ENCODE data around the gene CSTB.

The CSTB gene

GRCh38 chr21:43750339-43751033 is 25.6 kb downstream of the CSTB start:
- DNase-seq (ENCODE audit: low read depth, low spot score) = no peak

- DNase-seq (ENCODE audit: low read depth, low spot score) = no peak
Observed at GRCh38 chr21:43749651-43750262, 26.4 kb downstream of the CSTB start.

GRCh38 chr21:43748622-43749021 is 27.5 kb downstream of the CSTB start:
- DNase-seq (ENCODE audit: low read depth, low spot score) = no peak

- DNase-seq (ENCODE audit: low read depth, low spot score) = no peak
Observed at GRCh38 chr21:43745772-43746517, 30.2 kb downstream of the CSTB start.

- no peak for DNase-seq (ENCODE audit: low read depth, low spot score)
Observed at GRCh38 chr21:43744725-43745124, 31.4 kb downstream of the CSTB start.

- no peak for DNase-seq (ENCODE audit: low read depth, low spot score)
Observed at GRCh38 chr21:43743947-43744346, 32.2 kb downstream of the CSTB start.

GRCh38 chr21:43741423-43742096 is 34.5 kb downstream of the CSTB start:
- no peak for DNase-seq (ENCODE audit: low read depth, low spot score)

- no peak for DNase-seq (ENCODE audit: low read depth, low spot score)
Observed at GRCh38 chr21:43740497-43741156, 35.5 kb downstream of the CSTB start.

- DNase-seq (ENCODE audit: low read depth, low spot score) = no peak
Observed at GRCh38 chr21:43739621-43740435, 36.3 kb downstream of the CSTB start.

- DNase-seq (ENCODE audit: low read depth, low spot score) = no peak
Observed at GRCh38 chr21:43737158-43737950, 38.8 kb downstream of the CSTB start.

GRCh38 chr21:43736224-43736883 is 39.8 kb downstream of the CSTB start:
- DNase-seq (ENCODE audit: low read depth, low spot score) = no peak

GRCh38 chr21:43735236-43736091 is 40.6 kb downstream of the CSTB start:
- no peak for DNase-seq (ENCODE audit: low read depth, low spot score)

- no peak for DNase-seq (ENCODE audit: low read depth, low spot score)
Observed at GRCh38 chr21:43734928-43735229, 41.2 kb downstream of the CSTB start.

- DNase-seq (ENCODE audit: low read depth, low spot score) = no peak
Observed at GRCh38 chr21:43734131-43734927, 41.8 kb downstream of the CSTB start.

- no peak for DNase-seq (ENCODE audit: low read depth, low spot score)
Observed at GRCh38 chr21:43733529-43734071, 42.5 kb downstream of the CSTB start.

GRCh38 chr21:43733060-43733459 is 43.0 kb downstream of the CSTB start:
- no peak for DNase-seq (ENCODE audit: low read depth, low spot score)

GRCh38 chr21:43731891-43732711 is 44.0 kb downstream of the CSTB start:
- no peak for DNase-seq (ENCODE audit: low read depth, low spot score)
